Measurements from ENCODE around the gene YPEL4.

Gene YPEL4

GRCh38 chr11:57597916-57598830 is 51.5 kb downstream of the YPEL4 start:
- Histone ChIP-seq H3K4me3 (peak overlapping the region; percentile 58), H3K27me3 (peaks cover 12% of the 10 kb centered on the region; the same call in 1 of the 2 replicates), H3K4me2 (peak overlapping the region; percentile 78), H3K27ac (peak overlapping the region; percentile 35; the same call in 1 of the 2 replicates), H3K9ac (peak overlapping the region; percentile 45; the same call in 1 of the 2 replicates), H4K20me1 (no peaks in the 10 kb centered on the region), H3K4me1 (peaks cover 7% of the 10 kb centered on the region), H3K9me3 (no peaks in the 10 kb centered on the region), H3K36me3 (no peaks in the 10 kb centered on the region)
- TF ChIP-seq Cebpa-rat (IDR thresholded peaks at IDR 0.05), result no peak

DNA sequence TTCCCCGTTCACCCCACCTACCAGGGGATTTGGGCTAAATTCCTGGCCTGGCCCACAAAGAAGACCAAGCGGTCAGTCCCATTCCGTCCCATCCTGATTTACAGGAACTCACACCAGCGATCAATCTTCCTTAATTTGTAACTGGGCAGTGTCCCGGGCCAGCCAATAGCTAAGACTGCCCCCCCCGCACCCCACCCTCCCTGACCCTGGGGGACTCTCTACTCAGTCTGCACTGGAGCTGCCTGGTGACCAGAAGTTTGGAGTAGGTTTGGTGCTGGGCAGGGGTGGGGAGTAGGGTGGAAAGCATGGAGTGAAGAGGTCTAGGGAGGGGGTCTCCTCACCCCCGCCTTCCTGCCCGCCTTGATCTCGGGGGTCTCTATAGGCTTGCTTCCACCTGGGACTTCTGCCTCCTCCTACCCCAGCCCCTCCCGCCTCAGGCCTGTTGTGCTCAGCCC is 52.2 kb downstream of the YPEL4 start, which contains the start of gene SERPING1:
Gene SERPING1, plus strand, starts transcription at position 225 of the 455 bp plus-strand sequence. CDS start 586 bp downstream, outside the sequence.
- H3K27ac ChIP-seq, result peak within 1 kb of the TSS; percentile 35; the same call in 1 of the 2 replicates
- H3K4me2 ChIP-seq, result peak within 1 kb of the TSS; percentile 78
- H3K9me3 ChIP-seq, result no peaks in the 10 kb centered on the region
- peaks cover 12% of the 10 kb centered on the region; the same call in 1 of the 2 replicates for H3K27me3 ChIP-seq
- H4K20me1 ChIP-seq, result no peaks in the 10 kb centered on the region
- peak within 1 kb of the TSS; percentile 58 for H3K4me3 ChIP-seq
- peaks cover 7% of the 10 kb centered on the region for H3K4me1 ChIP-seq
- TF ChIP-seq Cebpa-rat (IDR thresholded peaks at IDR 0.05), result no peak
- peak within 1 kb of the TSS; percentile 45; the same call in 1 of the 2 replicates for H3K9ac ChIP-seq
- H3K36me3 ChIP-seq, result no peaks in the 10 kb centered on the region

DNA sequence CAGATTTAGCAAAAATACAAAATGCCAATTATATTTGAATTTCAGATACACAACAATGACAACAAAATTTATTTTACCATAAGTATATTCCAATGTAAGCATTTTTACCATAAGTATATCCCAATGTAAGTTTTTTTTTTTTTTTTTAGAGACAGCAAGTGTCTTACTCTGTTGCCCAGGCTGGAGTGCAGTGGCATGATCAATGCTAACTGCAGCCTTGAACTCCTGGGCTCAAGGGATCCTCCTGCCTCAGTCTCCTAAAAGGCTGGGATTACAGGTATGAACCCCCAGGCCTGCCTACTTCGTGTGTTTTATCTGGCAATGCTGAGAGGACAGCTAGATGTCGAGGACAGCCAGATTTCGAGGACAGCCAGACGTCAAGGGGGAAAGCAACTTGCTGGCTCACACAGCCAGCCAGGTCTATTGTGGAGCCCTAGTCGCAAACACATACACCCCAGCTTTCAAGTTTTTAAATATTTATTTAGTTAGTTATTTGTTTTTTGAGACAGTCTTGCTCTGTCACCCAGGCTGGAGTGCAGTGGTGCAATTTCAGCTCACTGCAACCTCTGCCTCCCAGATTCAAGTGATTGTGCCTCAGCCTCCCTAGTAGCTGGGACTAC is 53.3 kb downstream of the YPEL4 start:
- H3K27ac ChIP-seq, result no peak overlapping the region
- no peak overlapping the region for H3K4me2 ChIP-seq
- peaks cover 7% of the 10 kb centered on the region for H3K4me1 ChIP-seq
- H4K20me1 ChIP-seq, result no peaks in the 10 kb centered on the region
- no peaks in the 10 kb centered on the region for H3K9me3 ChIP-seq
- TF ChIP-seq Cebpa-rat (IDR thresholded peaks at IDR 0.05), result no peak
- peaks cover 12% of the 10 kb centered on the region; the same call in 1 of the 2 replicates for H3K27me3 ChIP-seq
- no peak overlapping the region for H3K4me3 ChIP-seq
- H3K9ac ChIP-seq, result no peak overlapping the region
- H3K36me3 ChIP-seq, result no peaks in the 10 kb centered on the region

Data from BLaER1 (cell line).